IMR-90 (cell line): ENCODE measurements around the gene NIPBL. TPM values are rescaled to one million over a fixed set of nuclear protein-coding genes. Genes with fewer than 3 reads are reported as not detected.

Experiments used
- ATAC-seq: fragments of 200-7000 bp; cut with Tn5 transposase; 2 replicates; pipeline ENCODE4 v1.9.1; 2020; ENCODE audit warnings: low read depth, mild to moderate bottlenecking, moderate library complexity
- BruUV-seq: library from RNA; stranded (reverse); fragments of 400-500 nt; replicated peaks from 2 replicates; lab custom pipeline; 2021; lab: Mats Ljungman, UMichigan
- CTCF ChIA-PET: fragments of 300-600 bp; formaldehyde crosslinking; extraction: SDS; loops from one replicate; lab custom pipeline; 2021; ENCODE audit warnings: antibody characterized with exemption; lab: Yijun Ruan, JAX
- POLR2A ChIA-PET: fragments of 300-600 bp; sonication (Branson Sonifier 250); formaldehyde crosslinking; loops from one replicate; lab custom pipeline; 2022; ENCODE audit warnings: antibody characterized with exemption; ENCODE audit not compliant: unreplicated experiment; lab: Charles Lee
- DNase-seq: peaks from one replicate; pipeline ENCODE4 v3.0.0; 2013
- H2AFZ ChIP-seq: replicated peaks from 2 replicates; pipeline ENCODE3; 2013; ENCODE audit warnings: low read length, mild to moderate bottlenecking; ENCODE audit not compliant: poor library complexity
- H2AK5ac ChIP-seq: 2 replicates; pipeline ENCODE4 v1.6.1; 2013; ENCODE audit warnings: low read depth, low read length, inconsistent platforms
- H2AK9ac ChIP-seq: replicated peaks from 2 replicates; pipeline ENCODE3; 2013; ENCODE audit warnings: mild to moderate bottlenecking, low read depth, low read length, moderate library complexity; ENCODE audit not compliant: poor library complexity
- H2BK120ac ChIP-seq: 2 replicates; pipeline ENCODE4 v1.6.1; 2013; ENCODE audit warnings: low read depth, low read length, inconsistent platforms
- H2BK15ac ChIP-seq: 3 replicates; pipeline ENCODE4 v1.6.1; 2013; ENCODE audit warnings: low read depth, low read length, inconsistent platforms
- H2BK20ac ChIP-seq: 2 replicates; pipeline ENCODE4 v1.6.1; 2013; ENCODE audit warnings: low read depth, mild to moderate bottlenecking, inconsistent platforms, low read length, moderate library complexity
- H2BK5ac ChIP-seq: 2 replicates; pipeline ENCODE4 v1.6.1; 2013; ENCODE audit warnings: mild to moderate bottlenecking, low read depth, low read length, inconsistent platforms; ENCODE audit not compliant: poor library complexity, severe bottlenecking
- H3K14ac ChIP-seq: replicated peaks from 2 replicates; pipeline ENCODE4 v1.6.1; 2013; ENCODE audit warnings: low read depth, low read length, inconsistent platforms
- H3K18ac ChIP-seq: 2 replicates; pipeline ENCODE4 v1.6.1; 2013; ENCODE audit warnings: low read depth, low read length, control low read depth
- H3K23ac ChIP-seq: 2 replicates; pipeline ENCODE4 v1.6.1; 2013; ENCODE audit warnings: low read depth, low read length, inconsistent platforms
- H3K27ac ChIP-seq: 2 replicates; pipeline ENCODE4 v1.5.1; 2013; ENCODE audit warnings: mild to moderate bottlenecking, control low read depth, low read length; ENCODE audit not compliant: insufficient read depth
- H3K27me3 ChIP-seq: 2 replicates; pipeline ENCODE4 v1.6.1; 2013; ENCODE audit warnings: low read length; ENCODE audit not compliant: control insufficient read depth, insufficient read depth
- H3K36me3 ChIP-seq: 2 replicates; pipeline ENCODE4 v1.6.1; 2013; ENCODE audit warnings: low read length, mixed read lengths; ENCODE audit not compliant: control insufficient read depth, insufficient read depth
- H3K4ac ChIP-seq: 2 replicates; pipeline ENCODE4 v1.6.1; 2013; ENCODE audit warnings: low read depth, low read length, inconsistent platforms
- H3K4me1 ChIP-seq: 2 replicates; pipeline ENCODE4 v1.6.1; 2013; ENCODE audit warnings: low read length, mixed read lengths; ENCODE audit not compliant: control insufficient read depth, insufficient read depth
- H3K4me2 ChIP-seq: 2 replicates; pipeline ENCODE4 v1.6.1; 2013; ENCODE audit warnings: low read depth, mild to moderate bottlenecking, control low read depth, low read length, moderate library complexity
- H3K4me3 ChIP-seq: 2 replicates; pipeline ENCODE4 v1.5.1; 2013; ENCODE audit warnings: low read depth, mild to moderate bottlenecking, control low read depth, low read length, moderate library complexity; ENCODE audit not compliant: insufficient read depth
- H3K56ac ChIP-seq: 2 replicates; pipeline ENCODE4 v1.6.1; 2013; ENCODE audit warnings: low read length, inconsistent platforms; ENCODE audit not compliant: insufficient read depth; ENCODE audit errors: extremely low read depth
- H3K79me1 ChIP-seq, 2 experiments: 2 replicates each; pipeline ENCODE4 v1.6.1; 2013; ENCODE audit warnings: low read length in 2 of 2, inconsistent platforms in 1 of 2, low read depth in 1 of 2
- H3K9ac ChIP-seq: 2 replicates; pipeline ENCODE4 v1.6.1; 2013; ENCODE audit warnings: low read depth, low read length, control low read depth
- H3K9me1 ChIP-seq: 2 replicates; pipeline ENCODE4 v1.6.1; 2013; ENCODE audit warnings: low read length, inconsistent platforms; ENCODE audit not compliant: insufficient read depth
- H3K9me3 ChIP-seq: 2 replicates; pipeline ENCODE4 v1.6.1; 2013; ENCODE audit warnings: low read length; ENCODE audit not compliant: control insufficient read depth, insufficient read depth
- H4K20me1 ChIP-seq: 2 replicates; pipeline ENCODE4 v1.6.1; 2013; ENCODE audit warnings: low read length, inconsistent platforms; ENCODE audit not compliant: insufficient read depth
- H4K5ac ChIP-seq: 2 replicates; pipeline ENCODE4 v1.6.1; 2013; ENCODE audit warnings: mild to moderate bottlenecking, low read depth, low read length, control low read depth
- H4K8ac ChIP-seq, 2 experiments: 2 replicates each; pipeline ENCODE4 v1.6.1; 2013; ENCODE audit warnings: low read depth in 2 of 2, low read length in 2 of 2, control low read depth in 1 of 2, inconsistent platforms in 1 of 2
- H4K91ac ChIP-seq: 2 replicates; pipeline ENCODE4 v1.6.1; 2013; ENCODE audit warnings: low read depth, low read length, inconsistent platforms; ENCODE audit not compliant: insufficient read depth
- BHLHE40 ChIP-seq: fragments of 150-350 bp; IDR thresholded peaks from 2 replicates; pipeline ENCODE4 v1.6.1; 2016; ENCODE audit warnings: mild to moderate bottlenecking, low read depth, low read length
- CEBPB ChIP-seq: IDR thresholded peaks from 2 replicates; pipeline ENCODE4 v1.6.1; 2012; ENCODE audit warnings: low read depth, low read length, improper control_type of control experiment
- CHD1 ChIP-seq: IDR thresholded peaks from 2 replicates; pipeline ENCODE4 v1.6.1; 2012; ENCODE audit warnings: low read depth, low read length, improper control_type of control experiment
- CTCF ChIP-seq: conservative IDR thresholded peaks from 2 replicates; pipeline ENCODE4 v1.5.1; 2012; ENCODE audit warnings: mild to moderate bottlenecking, low read depth, low read length, improper control_type of control experiment
- ELK1 ChIP-seq: fragments of 150-350 bp; IDR thresholded peaks from 2 replicates; pipeline ENCODE4 v1.6.1; 2016; ENCODE audit warnings: low read depth, mild to moderate bottlenecking, low read length, moderate library complexity, borderline replicate concordance
- FOS ChIP-seq: fragments of 150-350 bp; IDR thresholded peaks from 2 replicates; pipeline ENCODE4 v1.6.1; 2016; ENCODE audit warnings: low read depth, low read length
- MAFK ChIP-seq: IDR thresholded peaks from 2 replicates; pipeline ENCODE4 v1.6.1; 2012; ENCODE audit warnings: low read depth, low read length, improper control_type of control experiment
- MAZ ChIP-seq: IDR thresholded peaks from 2 replicates; pipeline ENCODE4 v1.6.1; 2012; ENCODE audit warnings: low read depth, mild to moderate bottlenecking, low read length, improper control_type of control experiment, moderate library complexity, borderline replicate concordance
- MXI1 ChIP-seq: IDR thresholded peaks from 2 replicates; pipeline ENCODE4 v1.6.1; 2012; ENCODE audit warnings: low read depth, mild to moderate bottlenecking, low read length, moderate library complexity, borderline replicate concordance
- NFE2L2 ChIP-seq: fragments of 150-350 bp; IDR thresholded peaks from 2 replicates; pipeline ENCODE4 v1.6.1; 2016; ENCODE audit warnings: low read depth, mild to moderate bottlenecking, low read length
- POLR2A ChIP-seq: IDR thresholded peaks from 2 replicates; pipeline ENCODE4 v1.6.1; 2012; ENCODE audit warnings: mild to moderate bottlenecking, low read depth, low read length
- RAD21 ChIP-seq: IDR thresholded peaks from 2 replicates; pipeline ENCODE4 v1.6.1; 2012; ENCODE audit warnings: low read length, improper control_type of control experiment
- RCOR1 ChIP-seq: IDR thresholded peaks from 2 replicates; pipeline ENCODE4 v1.6.1; 2012; ENCODE audit warnings: mild to moderate bottlenecking, low read length, improper control_type of control experiment; ENCODE audit not compliant: insufficient replicate concordance
- RFX5 ChIP-seq: IDR thresholded peaks from 2 replicates; pipeline ENCODE4 v1.8.0; 2012; ENCODE audit warnings: low read depth, mild to moderate bottlenecking, low read length, moderate library complexity
- USF2 ChIP-seq: fragments of 150-350 bp; IDR thresholded peaks from 2 replicates; pipeline ENCODE4 v1.6.1; 2017; ENCODE audit warnings: mild to moderate bottlenecking, antibody characterized with exemption, low read length, low read depth
- WGBS, 2 experiments: methylation state at CpG; one replicate each; pipeline versions ENCODE4 v1.1.5 to v1.1.7; 2013; ENCODE audit warnings: missing lambda C conversion rate in 2 of 2; ENCODE audit not compliant: insufficient read length in 1 of 2; ENCODE audit errors: extremely low coverage in 2 of 2; 5-methylcytosine and 5-hydroxymethylcytosine counted together
- dilution Hi-C: fragments of 300-500 bp; cut with HindIII; formaldehyde crosslinking; loops from one replicate; pipeline ENCODE4 v1.14.3; 2018; ENCODE audit warnings: low sequenced_read_pairs; ENCODE audit not compliant: unreplicated experiment
- in situ Hi-C: fragments of 300-500 bp; cut with MboI; formaldehyde crosslinking; loops from 3 replicates; pipeline ENCODE4 v1.14.3; 2019; ENCODE audit warnings: low sequenced_read_pairs, inconsistent platforms, mixed read lengths
- intact Hi-C: fragments of 100-400 bp; cut with micrococcal nuclease; formaldehyde crosslinking; loops from 2 replicates; pipeline ENCODE4 v1.10.0; 2022
- polyA plus RNA-seq, 3 experiments: library from polyadenylated mRNA; depleted of rRNA; stranded (reverse); fragments of >200 nt; gene quantifications; 2 replicates each; pipeline ENCODE4 v1.2.3, GENCODE V29; 2012; ENCODE audit warnings: low replicate concordance in 1 of 3
- total RNA-seq: library from RNA; depleted of rRNA; stranded (reverse); fragments of >200 nt; gene quantifications from 2 replicates; pipeline ENCODE4 v1.2.3, GENCODE V29; 2012

NIPBL gene
- total and polyA plus RNA-seq, 2 of the 4 experiments (the other 2 are of a cell fraction): 8.4 to 46.4 TPM

GRCh38 chr5:36899860-36900259 is 23.3 kb downstream of the NIPBL start:
- in situ Hi-C loops: no loop called here
- Histone ChIP-seq H4K91ac (no peak overlapping the region), H3K4me3 (no peak overlapping the region), H3K4me1 (peaks cover 5% of the 10 kb centered on the region; the same call in 1 of the 2 replicates), H3K9me3 (no peaks in the 10 kb centered on the region), H2BK5ac (no peak overlapping the region), H4K20me1 (peaks cover 86% of the 10 kb centered on the region), H2BK120ac (no peak overlapping the region), H2BK15ac (no peak overlapping the region), H3K27ac (no peak overlapping the region), H3K23ac (no peak overlapping the region), H3K4me2 (no peak overlapping the region), H4K8ac (no peak overlapping the region), H4K5ac (no peak overlapping the region), H3K9ac (no peak overlapping the region), H3K56ac (no peak overlapping the region), H3K4ac (no peak overlapping the region), H2AFZ (no peak overlapping the region), H3K36me3 (no peaks in the 10 kb centered on the region), H2BK20ac (no peak overlapping the region), H3K18ac (no peak overlapping the region), H3K9me1 (peaks cover 10% of the 10 kb centered on the region; the same call in 1 of the 2 replicates), H3K79me1 (peaks cover 14 to 74% of the 10 kb centered on the region in 2 experiments; a peak in 3 of 4 replicates), H2AK5ac (no peak overlapping the region), H3K27me3 (no peaks in the 10 kb centered on the region), H2AK9ac (no peak overlapping the region), H3K14ac (no peak overlapping the region)
- CTCF ChIA-PET: no interaction called here
- no TSS peak for BruUV-seq
- no CpG with 5 or more reads among the region's 1 CpG for WGBS, 2 experiments
- TF ChIP-seq RCOR1 (no peak), MAFK (no peak), MXI1 (no peak), CTCF (no peak), ELK1 (no peak), CEBPB (no peak), CHD1 (no peak), USF2 (no peak), POLR2A (no peak), BHLHE40 (no peak), RFX5 (no peak), MAZ (no peak), FOS (no peak), RAD21 (no peak), NFE2L2 (no peak)
- no peak for DNase-seq
- POLR2A ChIA-PET: no interaction called here
- dilution Hi-C loops: no loop called here
- intact Hi-C loops: no loop called here
- no peak for ATAC-seq
